22Rv1 (cell line): ENCODE measurements around the gene SPIRE1.

Source experiments
- H3K27ac ChIP-seq: fragments of 450-650 bp; 2 replicates; pipeline ENCODE4 v1.5.1; 2017
- CTCF ChIP-seq: fragments of 450-650 bp; IDR thresholded peaks from 2 replicates; pipeline ENCODE4 v1.5.1; 2017; ENCODE audit warnings: mild to moderate bottlenecking
- ZFX ChIP-seq: fragments of 450-650 bp; IDR thresholded peaks from 2 replicates; pipeline ENCODE4 v1.6.1; 2017; ENCODE audit warnings: antibody characterized with exemption, borderline replicate concordance

SPIRE1 gene

GRCh38 chr18:12438257-12438656 lies 219.7 kb downstream of the SPIRE1 start:
- TF ChIP-seq CTCF, result no peak
- TF ChIP-seq ZFX, result no peak
- no peak overlapping the region for H3K27ac ChIP-seq

GRCh38 chr18:12435867-12436266 lies 222.0 kb downstream of the SPIRE1 start:
- no peak overlapping the region for H3K27ac ChIP-seq
- no peak for TF ChIP-seq CTCF
- TF ChIP-seq ZFX, result no peak

GRCh38 chr18:12434541-12434929 lies 223.4 kb downstream of the SPIRE1 start:
- H3K27ac ChIP-seq, result no peak overlapping the region
- TF ChIP-seq CTCF (no peak), ZFX (no peak)

- no peak for TF ChIP-seq ZFX
- TF ChIP-seq CTCF, result no peak
- H3K27ac ChIP-seq, result no peak overlapping the region
Measured at GRCh38 chr18:12433829-12434540, 223.9 kb downstream of the SPIRE1 start.

- no peak for TF ChIP-seq ZFX
- TF ChIP-seq CTCF, result no peak
- no peak overlapping the region for H3K27ac ChIP-seq
Measured at GRCh38 chr18:12432881-12433280, 225.0 kb downstream of the SPIRE1 start.

GRCh38 chr18:12432196-12432595 lies 225.7 kb downstream of the SPIRE1 start:
- H3K27ac ChIP-seq, result no peak overlapping the region
- TF ChIP-seq ZFX (no peak), CTCF (no peak)

GRCh38 chr18:12431561-12431960 lies 226.3 kb downstream of the SPIRE1 start:
- no peak overlapping the region for H3K27ac ChIP-seq
- TF ChIP-seq ZFX (no peak), CTCF (no peak)
